ENCODE measurements around the gene EMC8. TPM values are rescaled to one million over a fixed set of nuclear protein-coding genes. Genes with fewer than 3 reads are reported as not detected.
A peak's percentile ranks its signal among the peaks of the same experiment; 100 is the strongest.
"Not testable (repeated sequence)": the region's sequence is repeated elsewhere in the genome, so short reads cannot be mapped to it uniquely, and the experiment has no call there.

Gene EMC8
- total RNA-seq, 4 donors from 2014 or later, result 23.4 to 53.6 (median 41.7) TPM

GRCh38 chr16:85820604-85821372, 21.4 kb upstream of the EMC8 start:
- TF ChIP-seq POLR2A (IDR thresholded peaks at IDR 0.05) (no peak), CTCF (IDR thresholded peaks at IDR 0.05) (no peak)
- Histone ChIP-seq H3K36me3 (no peaks in the 10 kb centered on the region), H3K4me3 (replicated peaks in 1 of 3) (no peak overlapping the region), H3K27me3 (no peaks in the 10 kb centered on the region), H3K27ac (no peak overlapping the region), H3K9me3 (no peaks in the 10 kb centered on the region), H3K4me1 (peaks cover 0 to 9% of the 10 kb centered on the region in 2 donors)
- intact Hi-C loops (cut with DNase I), result loop anchor here (2.0 to 5.0 kb wide), 2 partner anchors 167 to 194 kb away; no protein-coding TSS in a partner anchor
- no peak for DNase-seq
- 63 to 67% methylated on average over 22 of the region's 22 CpGs for WGBS, 2 donors

- intact Hi-C loops (cut with DNase I), result loop anchor here (2.0 to 5.0 kb wide), 2 partner anchors 168 to 195 kb away; no protein-coding TSS in a partner anchor
- Histone ChIP-seq H3K27ac (no peak overlapping the region), H3K27me3 (no peaks in the 10 kb centered on the region), H3K36me3 (no peaks in the 10 kb centered on the region), H3K4me3 (replicated peaks in 1 of 3) (no peak overlapping the region), H3K4me1 (peaks cover 0 to 9% of the 10 kb centered on the region in 2 donors), H3K9me3 (no peaks in the 10 kb centered on the region)
- TF ChIP-seq CTCF (IDR thresholded peaks at IDR 0.05) (no peak), POLR2A (IDR thresholded peaks at IDR 0.05) (no peak)
- WGBS, 2 donors, result 61 to 70% methylated on average over 5 to 6 of the region's 6 CpGs
- no peak for DNase-seq
Observed at GRCh38 chr16:85819771-85820170, 20.4 kb upstream of the EMC8 start.

GRCh38 chr16:85819245-85819644, 19.9 kb upstream of the EMC8 start:
- Histone ChIP-seq H3K4me1 (peaks cover 0 to 9% of the 10 kb centered on the region in 2 donors), H3K4me3 (replicated peaks in 1 of 3) (no peak overlapping the region), H3K36me3 (no peaks in the 10 kb centered on the region), H3K27me3 (no peaks in the 10 kb centered on the region), H3K27ac (no peak overlapping the region), H3K9me3 (no peaks in the 10 kb centered on the region)
- intact Hi-C loops (cut with DNase I), result no loop called here
- 2 to 3% methylated on average over 10 of the region's 10 CpGs for WGBS, 2 donors
- TF ChIP-seq POLR2A (IDR thresholded peaks at IDR 0.05) (no peak), CTCF (IDR thresholded peaks at IDR 0.05) (peak; percentile 14 to 68 (median 48))
- peak; percentile 78 to 81 for DNase-seq

GRCh38 chr16:85817195-85817594, 17.9 kb upstream of the EMC8 start:
- intact Hi-C loops (cut with DNase I); H3K36me3 ChIP-seq; H3K9me3 ChIP-seq; DNase-seq; H3K4me1 ChIP-seq; H3K27me3 ChIP-seq; H3K27ac ChIP-seq; H3K4me3 ChIP-seq (replicated peaks in 1 of 3): not testable (repeated sequence)
- 89% methylated on average over 6 of the region's 6 CpGs for WGBS, 2 donors

- Histone ChIP-seq H3K4me3 (replicated peaks in 1 of 3) (no peak overlapping the region), H3K36me3 (no peaks in the 10 kb centered on the region), H3K4me1 (peaks cover 0 to 2% of the 10 kb centered on the region in 2 donors), H3K27me3 (no peaks in the 10 kb centered on the region), H3K9me3 (no peaks in the 10 kb centered on the region), H3K27ac (no peak overlapping the region)
- DNase-seq, result no peak
- TF ChIP-seq POLR2A (IDR thresholded peaks at IDR 0.05) (no peak), CTCF (IDR thresholded peaks at IDR 0.05) (no peak)
- intact Hi-C loops (cut with DNase I), result no loop called here
- 91 to 94% methylated on average over 14 of the region's 14 CpGs for WGBS, 2 donors
Observed at GRCh38 chr16:85816159-85816558, 16.8 kb upstream of the EMC8 start.
